Measurements from ENCODE around the gene NDUFAF8.

DNA sequence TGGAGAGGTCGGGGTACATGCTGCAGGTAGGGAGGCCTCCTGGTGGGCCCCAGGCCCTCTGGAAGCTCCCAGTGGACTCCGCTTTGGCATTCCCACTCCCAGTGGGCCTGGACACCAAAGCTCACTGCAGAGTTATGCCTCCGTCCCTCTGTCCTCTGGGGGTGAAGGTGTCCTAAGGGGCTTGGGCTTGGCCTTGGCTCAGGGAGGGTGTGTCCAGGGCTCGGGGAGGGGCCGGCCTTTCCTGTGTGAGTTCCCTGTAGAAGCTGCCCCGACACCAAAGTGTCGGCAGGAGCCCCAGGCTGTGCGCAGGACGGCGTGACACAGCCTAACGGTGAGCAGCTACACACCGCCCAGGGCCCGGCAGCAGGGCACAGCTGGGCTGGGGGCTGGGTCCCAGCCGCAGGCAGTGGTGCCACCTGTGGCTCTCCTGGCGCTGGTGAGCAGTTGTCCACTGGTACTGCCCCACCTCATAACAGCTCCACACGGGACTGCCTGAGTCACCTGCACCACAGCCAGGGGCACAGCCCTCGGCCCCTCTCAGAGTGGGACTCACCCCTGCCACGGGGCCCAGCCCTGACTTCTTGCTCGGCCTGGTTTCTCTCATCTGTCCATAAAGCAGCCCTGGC lies 6.4 kb upstream of the NDUFAF8 start:
- no peak for TF ChIP-seq EZH2phosphoT487 (IDR thresholded peaks at IDR 0.05; ENCODE audit: borderline replicate concordance)
- TF ChIP-seq, protein P1, sequence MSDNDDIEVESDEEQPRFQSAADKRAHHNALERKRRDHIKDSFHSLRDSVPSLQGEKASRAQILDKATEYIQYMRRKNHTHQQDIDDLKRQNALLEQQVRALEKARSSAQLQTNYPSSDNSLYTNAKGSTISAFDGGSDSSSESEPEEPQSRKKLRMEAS (IDR thresholded peaks at IDR 0.05), result no peak
- TF ChIP-seq, protein P2, sequence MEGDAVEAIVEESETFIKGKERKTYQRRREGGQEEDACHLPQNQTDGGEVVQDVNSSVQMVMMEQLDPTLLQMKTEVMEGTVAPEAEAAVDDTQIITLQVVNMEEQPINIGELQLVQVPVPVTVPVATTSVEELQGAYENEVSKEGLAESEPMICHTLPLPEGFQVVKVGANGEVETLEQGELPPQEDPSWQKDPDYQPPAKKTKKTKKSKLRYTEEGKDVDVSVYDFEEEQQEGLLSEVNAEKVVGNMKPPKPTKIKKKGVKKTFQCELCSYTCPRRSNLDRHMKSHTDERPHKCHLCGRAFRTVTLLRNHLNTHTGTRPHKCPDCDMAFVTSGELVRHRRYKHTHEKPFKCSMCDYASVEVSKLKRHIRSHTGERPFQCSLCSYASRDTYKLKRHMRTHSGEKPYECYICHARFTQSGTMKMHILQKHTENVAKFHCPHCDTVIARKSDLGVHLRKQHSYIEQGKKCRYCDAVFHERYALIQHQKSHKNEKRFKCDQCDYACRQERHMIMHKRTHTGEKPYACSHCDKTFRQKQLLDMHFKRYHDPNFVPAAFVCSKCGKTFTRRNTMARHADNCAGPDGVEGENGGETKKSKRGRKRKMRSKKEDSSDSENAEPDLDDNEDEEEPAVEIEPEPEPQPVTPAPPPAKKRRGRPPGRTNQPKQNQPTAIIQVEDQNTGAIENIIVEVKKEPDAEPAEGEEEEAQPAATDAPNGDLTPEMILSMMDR (IDR thresholded peaks at IDR 0.05 in 2 of 3, conservative IDR thresholded peaks at IDR 0.05 in 1 of 3; ENCODE audit: borderline replicate concordance in 1 of 3, insufficient read depth in 1 of 3, low read depth in 2 of 3, low read length in 2 of 3), result no peak
- TF ChIP-seq POLR2A (IDR thresholded peaks at IDR 0.05; ENCODE audit: borderline replicate concordance, extremely low read depth, insufficient read depth, insufficient read length), result no peak
- TF ChIP-seq YY1 (IDR thresholded peaks at IDR 0.05; ENCODE audit: extremely low read depth, insufficient replicate concordance, low read depth, low read length), result no peak
- no peak for TF ChIP-seq RAD21 (IDR thresholded peaks at IDR 0.05; ENCODE audit: low read depth)
- no peak for TF ChIP-seq POLR2AphosphoS5 (IDR thresholded peaks at IDR 0.05; ENCODE audit: low read depth, low read length)
- TF ChIP-seq EZH2 (IDR thresholded peaks at IDR 0.05), result no peak
- no peak for TF ChIP-seq ZNF274 (IDR thresholded peaks at IDR 0.05; ENCODE audit: low read depth, low read length)

Data from HCT116 (cell line).